ENCODE data around the gene CACYBP. TPM values are rescaled to one million over a fixed set of nuclear protein-coding genes. Genes with fewer than 3 reads are reported as not detected.

CACYBP gene
- total RNA-seq, 1 donor from 2014 or later: 98.0 TPM

DNA sequence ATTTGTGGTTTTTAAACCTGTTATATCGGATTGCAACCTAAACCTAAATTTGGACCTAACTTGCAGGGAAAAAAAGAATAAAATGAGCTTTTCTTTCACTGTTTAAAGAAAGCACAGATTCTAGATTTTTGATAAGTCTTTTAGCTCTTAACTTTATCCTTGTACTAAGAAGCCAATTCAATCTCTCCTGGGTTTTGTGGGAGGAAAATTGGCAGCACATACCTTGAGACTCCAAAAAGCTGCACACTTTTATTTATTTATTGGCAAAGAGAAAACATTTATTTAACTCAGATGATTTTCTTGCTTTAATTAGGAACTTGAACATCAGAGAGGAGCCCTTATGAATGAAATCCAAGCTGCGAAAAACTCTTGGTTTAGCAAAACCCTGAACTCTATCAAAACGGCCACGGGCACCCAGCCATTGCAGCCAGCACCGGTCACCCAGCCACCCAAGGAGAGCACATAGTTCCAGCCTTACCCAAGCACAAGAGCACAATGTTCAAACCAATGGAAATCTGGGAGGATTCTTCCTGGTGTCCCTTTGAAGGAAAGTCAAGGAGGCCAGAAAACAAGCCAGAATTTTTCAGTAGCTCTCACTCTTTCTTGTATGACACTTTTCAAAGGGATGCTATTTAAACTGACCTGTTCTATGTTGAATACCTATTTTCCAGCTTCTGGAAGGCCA, 10.1 kb upstream of the CACYBP start:
- Histone ChIP-seq H3K36me3 (ENCODE audit: control insufficient read depth, insufficient read depth, low read length) (no peaks in the 10 kb centered on the region), H3K27me3 (ENCODE audit: control insufficient read depth, insufficient read depth, low read length) (no peaks in the 10 kb centered on the region), H3K4me3 (ENCODE audit: low read depth, low read length) (no peak overlapping the region)
- TF ChIP-seq, protein P1, sequence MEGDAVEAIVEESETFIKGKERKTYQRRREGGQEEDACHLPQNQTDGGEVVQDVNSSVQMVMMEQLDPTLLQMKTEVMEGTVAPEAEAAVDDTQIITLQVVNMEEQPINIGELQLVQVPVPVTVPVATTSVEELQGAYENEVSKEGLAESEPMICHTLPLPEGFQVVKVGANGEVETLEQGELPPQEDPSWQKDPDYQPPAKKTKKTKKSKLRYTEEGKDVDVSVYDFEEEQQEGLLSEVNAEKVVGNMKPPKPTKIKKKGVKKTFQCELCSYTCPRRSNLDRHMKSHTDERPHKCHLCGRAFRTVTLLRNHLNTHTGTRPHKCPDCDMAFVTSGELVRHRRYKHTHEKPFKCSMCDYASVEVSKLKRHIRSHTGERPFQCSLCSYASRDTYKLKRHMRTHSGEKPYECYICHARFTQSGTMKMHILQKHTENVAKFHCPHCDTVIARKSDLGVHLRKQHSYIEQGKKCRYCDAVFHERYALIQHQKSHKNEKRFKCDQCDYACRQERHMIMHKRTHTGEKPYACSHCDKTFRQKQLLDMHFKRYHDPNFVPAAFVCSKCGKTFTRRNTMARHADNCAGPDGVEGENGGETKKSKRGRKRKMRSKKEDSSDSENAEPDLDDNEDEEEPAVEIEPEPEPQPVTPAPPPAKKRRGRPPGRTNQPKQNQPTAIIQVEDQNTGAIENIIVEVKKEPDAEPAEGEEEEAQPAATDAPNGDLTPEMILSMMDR (IDR thresholded peaks at IDR 0.05; ENCODE audit: insufficient read depth, low read length, poor library complexity, severe bottlenecking): no peak
- DNase-seq (ENCODE audit: low read depth): no peak

DNA sequence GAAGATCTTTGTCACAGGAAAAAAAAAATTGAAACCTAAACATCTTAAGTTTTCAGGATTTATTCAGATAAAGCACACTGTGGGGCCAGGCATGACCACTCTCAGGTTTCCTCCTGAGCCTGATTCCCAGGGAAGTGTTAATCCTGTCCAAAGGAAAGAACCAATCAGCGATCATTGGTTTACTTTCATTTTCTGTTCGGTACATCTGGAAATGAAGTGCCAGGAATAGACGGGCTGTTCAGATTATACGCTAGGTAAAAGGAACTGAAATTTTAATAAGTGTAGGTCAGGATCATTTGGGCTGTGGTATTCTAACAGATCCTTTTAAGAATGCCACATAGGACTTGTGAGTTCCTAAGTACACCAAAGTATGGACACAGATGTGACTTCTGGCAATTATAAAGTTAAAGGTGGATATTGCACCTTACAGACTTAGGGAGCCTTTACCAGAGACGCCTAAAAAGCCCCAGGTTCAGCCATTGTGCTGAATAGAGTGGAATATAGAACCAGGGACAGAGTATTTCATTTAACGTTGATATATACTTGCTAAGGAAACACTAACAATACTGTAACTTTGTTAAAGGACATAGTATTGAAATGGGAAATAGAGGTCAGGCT, 9.3 kb upstream of the CACYBP start:
- Histone ChIP-seq H3K36me3 (ENCODE audit: control insufficient read depth, insufficient read depth, low read length) (no peaks in the 10 kb centered on the region), H3K4me3 (ENCODE audit: low read depth, low read length) (peak overlapping the region; percentile 0), H3K27me3 (ENCODE audit: control insufficient read depth, insufficient read depth, low read length) (no peaks in the 10 kb centered on the region)
- DNase-seq (ENCODE audit: low read depth): no peak
- TF ChIP-seq, protein P1 (IDR thresholded peaks at IDR 0.05; ENCODE audit: insufficient read depth, low read length, poor library complexity, severe bottlenecking): no peak

DNA sequence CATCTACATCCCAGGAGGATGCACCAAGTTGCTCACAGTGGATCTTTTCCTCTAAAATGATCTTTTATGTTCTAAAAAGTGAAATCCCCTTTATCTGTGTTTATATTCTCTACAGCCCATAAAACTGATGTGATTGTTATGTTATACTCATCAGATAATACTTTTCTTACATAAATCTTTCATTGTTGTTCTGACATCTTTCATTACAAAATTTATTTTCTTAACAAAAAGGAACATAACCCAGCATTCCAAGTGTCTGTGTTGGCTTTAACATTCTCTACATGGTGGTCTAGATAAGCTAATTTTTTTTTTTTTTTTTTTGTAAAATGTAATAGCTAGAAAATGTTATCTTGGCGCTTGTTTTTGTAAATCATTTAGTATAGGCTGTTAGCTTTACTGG, 8.3 kb upstream of the CACYBP start:
- TF ChIP-seq, protein P1 (IDR thresholded peaks at IDR 0.05; ENCODE audit: insufficient read depth, low read length, poor library complexity, severe bottlenecking): no peak
- DNase-seq (ENCODE audit: low read depth): no peak
- H3K27me3 ChIP-seq (ENCODE audit: control insufficient read depth, insufficient read depth, low read length): no peaks in the 10 kb centered on the region

DNA sequence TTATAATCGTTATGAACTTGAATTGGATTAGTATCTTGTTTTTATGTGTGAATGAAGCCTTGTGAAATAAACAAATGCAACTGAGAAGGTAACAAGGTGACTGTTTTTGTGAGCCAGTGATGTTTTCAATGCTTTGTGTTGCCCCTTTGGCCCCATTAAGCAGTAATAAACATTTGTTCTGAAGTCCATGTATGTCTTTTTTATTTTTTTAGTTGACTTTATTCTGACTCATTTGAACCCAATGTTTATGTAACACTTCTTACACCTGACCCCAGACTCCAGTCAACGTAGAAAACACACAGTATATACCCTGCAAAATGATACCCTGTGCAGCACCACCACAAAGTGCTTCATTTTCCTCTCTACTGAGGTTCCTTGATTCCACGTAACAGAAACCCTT, 4.6 kb upstream of the CACYBP start:
- H3K36me3 ChIP-seq (ENCODE audit: control insufficient read depth, insufficient read depth, low read length): no peaks in the 10 kb centered on the region
- DNase-seq (ENCODE audit: low read depth): no peak
- TF ChIP-seq, protein P1 (IDR thresholded peaks at IDR 0.05; ENCODE audit: insufficient read depth, low read length, poor library complexity, severe bottlenecking): no peak
- H3K27me3 ChIP-seq (ENCODE audit: control insufficient read depth, insufficient read depth, low read length): no peaks in the 10 kb centered on the region
- no peak overlapping the region for H3K4me3 ChIP-seq (ENCODE audit: low read depth, low read length)

More for the DNA sequence above, 8.3 kb upstream of the CACYBP start:
- Histone ChIP-seq H3K4me3 (ENCODE audit: low read depth, low read length) (no peak overlapping the region), H3K36me3 (ENCODE audit: control insufficient read depth, insufficient read depth, low read length) (no peaks in the 10 kb centered on the region)

DNA sequence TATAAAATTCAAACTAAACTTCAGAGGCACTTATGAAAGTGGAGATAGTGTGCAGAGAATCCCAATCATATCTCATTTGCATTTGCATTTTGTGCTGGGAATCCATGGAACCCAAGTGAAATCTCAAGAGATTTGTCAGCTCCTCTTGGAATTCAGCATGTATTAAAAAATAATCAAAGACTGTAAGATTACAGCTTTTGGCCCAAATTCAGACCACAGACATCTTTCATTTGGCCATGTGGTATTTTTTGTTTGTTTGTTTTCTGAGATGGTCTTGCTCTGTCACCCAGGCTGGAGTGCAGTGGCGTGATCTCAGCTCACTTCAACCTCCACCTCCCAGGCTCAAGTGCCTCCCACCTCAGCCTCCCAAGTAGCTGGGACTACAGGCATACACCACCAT, 3.8 kb upstream of the CACYBP start:
- TF ChIP-seq, protein P1 (IDR thresholded peaks at IDR 0.05; ENCODE audit: insufficient read depth, low read length, poor library complexity, severe bottlenecking): no peak
- H3K36me3 ChIP-seq (ENCODE audit: control insufficient read depth, insufficient read depth, low read length): no peaks in the 10 kb centered on the region
- no peak overlapping the region for H3K4me3 ChIP-seq (ENCODE audit: low read depth, low read length)
- DNase-seq (ENCODE audit: low read depth): no peak
- H3K27me3 ChIP-seq (ENCODE audit: control insufficient read depth, insufficient read depth, low read length): no peaks in the 10 kb centered on the region
